ENCODE data around the gene IQSEC1.

Gene IQSEC1

GRCh38 chr3:13085081-13085845 is 12.0 kb upstream of the IQSEC1 start:
- no peak for DNase-seq

- no peak for DNase-seq
These were observed 10.7 kb upstream of the IQSEC1 start for GRCh38 chr3:13083898-13084297.

GRCh38 chr3:13083254-13083653 is 10.0 kb upstream of the IQSEC1 start:
- DNase-seq, result no peak

GRCh38 chr3:13082677-13083076 is 9.4 kb upstream of the IQSEC1 start:
- no peak for DNase-seq

GRCh38 chr3:13081603-13082360 is 8.6 kb upstream of the IQSEC1 start:
- DNase-seq, result no peak

GRCh38 chr3:13080591-13080990 is 7.4 kb upstream of the IQSEC1 start:
- no peak for DNase-seq

GRCh38 chr3:13080026-13080425 is 6.8 kb upstream of the IQSEC1 start:
- no peak for DNase-seq

- no peak for DNase-seq
These were observed 6.3 kb upstream of the IQSEC1 start for GRCh38 chr3:13079510-13079909.

- no peak for DNase-seq
These were observed 5.8 kb upstream of the IQSEC1 start for GRCh38 chr3:13079051-13079450.

GRCh38 chr3:13078163-13078905 is 5.1 kb upstream of the IQSEC1 start:
- DNase-seq, result peak; percentile 47

- peak; percentile 44 for DNase-seq
These were observed 4.4 kb upstream of the IQSEC1 start for GRCh38 chr3:13077431-13078162.

GRCh38 chr3:13075986-13076654 is 2.9 kb upstream of the IQSEC1 start:
- DNase-seq, result no peak

GRCh38 chr3:13075318-13075717 is 2.1 kb upstream of the IQSEC1 start:
- DNase-seq, result no peak

- peak; percentile 55 for DNase-seq
These were observed 762 bp upstream of the IQSEC1 start for GRCh38 chr3:13074006-13074375.

- peak; percentile 64 for DNase-seq
These were observed 466 bp downstream of the IQSEC1 start for GRCh38 chr3:13072600-13073325.

- DNase-seq, result peak; percentile 56
These were observed 1.0 kb downstream of the IQSEC1 start for GRCh38 chr3:13072239-13072599.

GRCh38 chr3:13071695-13072094 is 1.5 kb downstream of the IQSEC1 start:
- no peak for DNase-seq

- no peak for DNase-seq
These were observed 2.7 kb downstream of the IQSEC1 start for GRCh38 chr3:13070391-13071070.

- no peak for DNase-seq
These were observed 3.7 kb downstream of the IQSEC1 start for GRCh38 chr3:13069495-13069894.

GRCh38 chr3:13068269-13069010 is 4.8 kb downstream of the IQSEC1 start:
- no peak for DNase-seq
